ENCODE results near the gene COP1. TPM values are rescaled to one million over a fixed set of nuclear protein-coding genes. Genes with fewer than 3 reads are reported as not detected.
"Not testable (repeated sequence)": the region's sequence is repeated elsewhere in the genome, so short reads cannot be mapped to it uniquely, and the experiment has no call there.

Gene COP1
- total RNA-seq, 1 donor from 2014 or later: 76.3 TPM

DNA sequence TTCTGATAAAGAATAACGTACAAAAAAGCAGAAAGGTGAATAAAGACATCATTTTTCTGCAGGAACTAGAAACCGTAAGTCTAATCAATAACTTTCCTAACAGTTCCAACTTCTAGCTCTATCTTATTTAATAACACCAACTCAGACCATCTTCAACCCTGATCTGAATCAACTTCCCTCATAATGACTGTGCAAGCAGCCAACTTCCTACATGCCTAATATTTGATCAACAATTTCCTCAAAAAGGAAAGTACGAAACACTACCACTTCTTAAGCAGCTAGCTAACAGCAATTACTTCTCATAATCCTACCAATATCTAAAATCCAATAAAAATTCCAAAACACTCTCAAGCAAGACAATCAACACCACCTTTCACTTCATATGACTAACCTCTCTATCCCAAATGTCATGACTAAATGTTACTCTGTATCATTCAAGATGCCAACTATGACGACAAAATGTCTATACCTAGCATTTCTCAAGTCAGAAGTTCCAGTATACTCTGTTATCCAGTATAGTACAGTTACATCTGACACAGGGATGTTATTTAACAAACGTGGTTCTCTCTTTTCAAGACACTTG is 1.7 kb downstream of the COP1 start:
- Histone ChIP-seq H3K27me3 (no peaks in the 10 kb centered on the region), H3K36me3 (no peaks in the 10 kb centered on the region), H3K4me1 (peaks cover 3 to 20% of the 10 kb centered on the region in 2 donors), H3K9me3 (no peaks in the 10 kb centered on the region), H3K27ac (peak overlapping the region; percentile 19 to 98), H3K4me3 (peak overlapping the region; percentile 79 to 98)
- TF ChIP-seq, protein P1, sequence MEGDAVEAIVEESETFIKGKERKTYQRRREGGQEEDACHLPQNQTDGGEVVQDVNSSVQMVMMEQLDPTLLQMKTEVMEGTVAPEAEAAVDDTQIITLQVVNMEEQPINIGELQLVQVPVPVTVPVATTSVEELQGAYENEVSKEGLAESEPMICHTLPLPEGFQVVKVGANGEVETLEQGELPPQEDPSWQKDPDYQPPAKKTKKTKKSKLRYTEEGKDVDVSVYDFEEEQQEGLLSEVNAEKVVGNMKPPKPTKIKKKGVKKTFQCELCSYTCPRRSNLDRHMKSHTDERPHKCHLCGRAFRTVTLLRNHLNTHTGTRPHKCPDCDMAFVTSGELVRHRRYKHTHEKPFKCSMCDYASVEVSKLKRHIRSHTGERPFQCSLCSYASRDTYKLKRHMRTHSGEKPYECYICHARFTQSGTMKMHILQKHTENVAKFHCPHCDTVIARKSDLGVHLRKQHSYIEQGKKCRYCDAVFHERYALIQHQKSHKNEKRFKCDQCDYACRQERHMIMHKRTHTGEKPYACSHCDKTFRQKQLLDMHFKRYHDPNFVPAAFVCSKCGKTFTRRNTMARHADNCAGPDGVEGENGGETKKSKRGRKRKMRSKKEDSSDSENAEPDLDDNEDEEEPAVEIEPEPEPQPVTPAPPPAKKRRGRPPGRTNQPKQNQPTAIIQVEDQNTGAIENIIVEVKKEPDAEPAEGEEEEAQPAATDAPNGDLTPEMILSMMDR (IDR thresholded peaks at IDR 0.05): no peak
- intact Hi-C loops (cut with DNase I): loop anchor here (5.0 to 10.0 kb wide), 2 partner anchors 452 to 639 kb away; no protein-coding TSS in a partner anchor
- DNase-seq (ENCODE audit: low spot score in 2 of 2): no peak

DNA sequence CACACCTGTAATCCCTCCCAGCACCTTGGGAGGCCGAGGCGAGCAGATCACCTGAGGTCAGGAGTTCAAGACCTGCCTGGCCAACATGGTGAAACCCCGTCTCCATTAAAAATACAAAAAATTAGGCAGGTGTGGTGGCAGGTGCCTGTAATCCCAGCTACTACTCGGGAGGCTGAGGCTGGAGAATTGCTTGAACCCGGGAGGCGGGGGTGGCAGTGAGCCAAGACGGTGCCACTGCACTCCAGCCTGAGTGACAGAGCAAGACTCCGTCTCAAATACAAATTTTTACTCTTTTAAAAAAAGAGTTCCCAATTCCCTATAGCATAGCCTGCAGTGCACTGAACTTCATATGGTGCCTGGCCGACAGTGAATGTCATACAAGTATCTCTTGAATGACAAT is 2.4 kb downstream of the COP1 start:
- not testable (repeated sequence) for H3K27ac ChIP-seq; H3K27me3 ChIP-seq; H3K9me3 ChIP-seq; DNase-seq (ENCODE audit: low spot score in 2 of 2); H3K36me3 ChIP-seq
- H3K4me3 ChIP-seq: peak overlapping the region in 1 of 2 donors; percentile 79
- intact Hi-C loops (cut with DNase I): loop anchor here (5.0 to 10.0 kb wide), 2 partner anchors 453 to 640 kb away; no protein-coding TSS in a partner anchor
- peaks cover 3 to 22% of the 10 kb centered on the region in 2 donors for H3K4me1 ChIP-seq

DNA sequence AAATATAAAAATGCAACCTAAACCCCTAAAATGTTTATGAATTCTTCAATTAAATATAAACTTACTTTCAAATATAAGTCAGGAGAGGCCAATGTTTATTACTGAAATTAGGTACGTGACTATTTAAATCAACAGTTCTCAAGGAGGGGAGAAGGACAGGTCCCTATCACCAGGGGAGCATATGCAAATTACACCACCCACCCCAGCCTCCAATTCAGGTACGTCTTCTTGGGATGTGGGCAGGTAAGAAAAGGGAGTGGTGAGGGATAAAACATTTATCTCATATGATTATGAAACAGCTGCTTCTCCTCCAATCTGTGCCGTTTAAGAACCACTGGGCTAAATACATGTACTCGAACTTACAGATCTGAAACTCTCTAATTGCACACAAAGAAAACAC is 3.4 kb downstream of the COP1 start:
- Histone ChIP-seq H3K9me3 (no peaks in the 10 kb centered on the region), H3K4me3 (no peak overlapping the region), H3K4me1 (peaks cover 3 to 24% of the 10 kb centered on the region in 2 donors), H3K27me3 (no peaks in the 10 kb centered on the region), H3K27ac (no peak overlapping the region), H3K36me3 (no peaks in the 10 kb centered on the region)
- intact Hi-C loops (cut with DNase I): loop anchor here (10.0 kb wide), 1 partner anchor 641 kb away; no protein-coding TSS in a partner anchor
- TF ChIP-seq, protein P1 (IDR thresholded peaks at IDR 0.05): no peak
- no peak for DNase-seq (ENCODE audit: low spot score in 2 of 2)

DNA sequence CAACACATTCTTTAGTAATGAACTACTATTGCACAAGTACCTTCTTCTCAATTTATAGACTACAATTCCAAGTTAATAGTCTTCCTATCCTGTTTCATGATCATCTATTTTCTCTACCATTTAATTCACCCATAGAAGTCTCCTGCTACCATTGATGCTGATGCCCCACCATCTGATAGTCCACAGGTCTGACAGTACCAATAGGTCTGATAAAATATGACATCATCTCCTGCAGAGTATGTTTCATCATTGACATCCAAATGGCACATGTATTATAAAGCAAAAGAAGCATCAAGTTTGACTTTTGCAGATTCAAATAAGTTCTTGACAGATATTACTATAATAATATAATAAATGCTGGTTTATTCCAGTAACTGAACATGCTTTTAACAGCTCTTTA is 5.5 kb downstream of the COP1 start:
- TF ChIP-seq, protein P1 (IDR thresholded peaks at IDR 0.05): no peak
- Histone ChIP-seq H3K27me3 (no peaks in the 10 kb centered on the region), H3K9me3 (no peaks in the 10 kb centered on the region), H3K36me3 (no peaks in the 10 kb centered on the region), H3K4me1 (peaks cover 0 to 20% of the 10 kb centered on the region in 2 donors), H3K4me3 (no peak overlapping the region), H3K27ac (no peak overlapping the region)
- intact Hi-C loops (cut with DNase I): loop anchor here (10.0 kb wide), 1 partner anchor 643 kb away; no protein-coding TSS in a partner anchor
- DNase-seq (ENCODE audit: low spot score in 2 of 2): no peak

DNA sequence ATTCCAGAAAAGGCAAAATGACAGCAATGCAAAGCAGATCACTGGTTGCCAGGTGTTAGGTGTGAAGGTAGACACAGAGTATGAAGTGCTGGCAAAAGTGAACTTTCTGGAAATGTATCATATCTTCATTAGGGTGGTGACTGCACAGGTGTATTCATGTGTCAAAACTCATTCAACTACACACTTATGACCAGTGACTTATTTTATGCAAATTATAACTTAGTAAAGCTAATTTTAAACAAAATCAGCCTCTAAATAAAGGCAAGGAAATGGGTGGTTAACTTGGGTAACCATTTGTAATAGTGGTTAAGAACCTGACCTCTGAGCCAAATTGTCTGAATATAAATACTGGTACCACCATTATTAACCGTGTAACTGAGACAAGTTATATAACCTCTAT is 7.4 kb downstream of the COP1 start:
- Histone ChIP-seq H3K36me3 (no peaks in the 10 kb centered on the region), H3K27me3 (no peaks in the 10 kb centered on the region), H3K9me3 (no peaks in the 10 kb centered on the region), H3K4me1 (peaks cover 0 to 10% of the 10 kb centered on the region in 2 donors), H3K27ac (no peak overlapping the region), H3K4me3 (no peak overlapping the region)
- TF ChIP-seq, protein P1 (IDR thresholded peaks at IDR 0.05): no peak
- no peak for DNase-seq (ENCODE audit: low spot score in 2 of 2)
- intact Hi-C loops (cut with DNase I): loop anchor here (10.0 kb wide), 1 partner anchor 645 kb away; no protein-coding TSS in a partner anchor

DNA sequence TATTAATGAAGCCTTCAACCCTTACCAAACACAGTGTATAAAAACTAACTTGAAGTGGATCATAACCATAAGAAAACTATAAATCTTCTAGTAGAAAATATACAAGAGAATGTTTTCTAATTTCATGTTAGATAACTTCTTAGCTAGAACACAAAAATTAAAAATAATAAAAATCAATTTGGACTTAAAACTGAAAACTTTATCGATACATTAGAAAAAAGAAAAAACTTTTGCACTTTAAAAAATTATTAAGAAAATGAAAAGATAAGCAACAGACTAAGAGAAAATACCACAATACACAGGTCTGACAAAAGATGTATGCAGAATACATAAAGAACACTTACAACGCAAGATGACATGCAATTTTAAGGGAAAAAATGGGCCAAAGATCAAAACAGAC is 8.7 kb downstream of the COP1 start:
- H3K4me1 ChIP-seq: peaks cover 0 to 4% of the 10 kb centered on the region in 2 donors
- H3K9me3 ChIP-seq: no peaks in the 10 kb centered on the region
- H3K27me3 ChIP-seq: no peaks in the 10 kb centered on the region
- no peaks in the 10 kb centered on the region for H3K36me3 ChIP-seq
- TF ChIP-seq, protein P1 (IDR thresholded peaks at IDR 0.05): no peak
- no peak for DNase-seq (ENCODE audit: low spot score in 2 of 2)
- H3K4me3 ChIP-seq: no peak overlapping the region
- no peak overlapping the region for H3K27ac ChIP-seq
- intact Hi-C loops (cut with DNase I): no loop called here

All from ascending aorta (tissue), 2 donors.